ENCODE measurements around the gene SLAMF6. TPM values are rescaled to one million over a fixed set of nuclear protein-coding genes. Genes with fewer than 3 reads are reported as not detected.

The SLAMF6 gene
- total RNA-seq, 2 donors from 2014 or later, result 1.2 to 5.6 TPM

DNA sequence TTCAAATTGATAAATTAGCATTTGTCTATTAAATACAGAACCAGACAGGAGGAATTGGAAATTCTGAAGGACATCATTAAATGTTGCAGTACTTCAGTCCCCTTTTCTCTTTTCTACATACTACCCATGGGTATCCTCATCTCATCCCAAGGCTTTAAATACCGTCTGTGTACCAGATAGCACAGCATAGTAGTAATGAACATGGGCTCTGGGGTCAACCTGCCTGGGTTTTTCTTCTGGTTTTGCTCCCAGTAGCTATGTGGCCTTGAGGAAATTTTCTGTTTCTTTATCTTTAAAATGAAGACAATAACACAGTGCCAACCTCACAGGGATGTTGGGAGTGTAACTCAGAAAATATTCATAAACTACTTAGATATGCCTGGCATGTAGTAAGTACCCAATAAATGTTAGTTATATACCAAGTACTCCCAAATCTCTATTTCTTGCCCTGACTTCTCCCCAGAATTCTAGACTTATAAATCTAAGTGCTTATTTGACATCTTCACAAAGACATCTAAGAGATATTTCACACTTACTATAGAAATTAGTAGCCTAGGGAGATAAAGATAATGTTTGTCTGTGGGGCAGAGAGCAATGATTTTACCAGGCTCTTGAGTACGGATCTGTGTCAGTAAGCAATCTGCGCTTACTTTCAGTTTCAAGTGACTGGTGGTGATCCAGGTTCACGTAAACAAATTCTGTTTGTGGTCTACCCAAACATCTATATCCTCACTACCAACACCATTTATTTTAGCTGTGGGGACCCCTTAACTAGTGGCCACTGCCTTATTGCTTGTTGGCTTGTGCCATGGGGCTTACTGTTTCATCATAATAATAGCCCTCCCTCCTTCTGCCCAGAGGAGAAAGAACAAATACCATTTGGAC, 85.4 kb downstream of the SLAMF6 start:
- H3K4me1 ChIP-seq (ENCODE audit: control insufficient read depth in 1 of 2, low read depth in 2 of 2), result no peaks in the 10 kb centered on the region
- TF ChIP-seq, protein P1, sequence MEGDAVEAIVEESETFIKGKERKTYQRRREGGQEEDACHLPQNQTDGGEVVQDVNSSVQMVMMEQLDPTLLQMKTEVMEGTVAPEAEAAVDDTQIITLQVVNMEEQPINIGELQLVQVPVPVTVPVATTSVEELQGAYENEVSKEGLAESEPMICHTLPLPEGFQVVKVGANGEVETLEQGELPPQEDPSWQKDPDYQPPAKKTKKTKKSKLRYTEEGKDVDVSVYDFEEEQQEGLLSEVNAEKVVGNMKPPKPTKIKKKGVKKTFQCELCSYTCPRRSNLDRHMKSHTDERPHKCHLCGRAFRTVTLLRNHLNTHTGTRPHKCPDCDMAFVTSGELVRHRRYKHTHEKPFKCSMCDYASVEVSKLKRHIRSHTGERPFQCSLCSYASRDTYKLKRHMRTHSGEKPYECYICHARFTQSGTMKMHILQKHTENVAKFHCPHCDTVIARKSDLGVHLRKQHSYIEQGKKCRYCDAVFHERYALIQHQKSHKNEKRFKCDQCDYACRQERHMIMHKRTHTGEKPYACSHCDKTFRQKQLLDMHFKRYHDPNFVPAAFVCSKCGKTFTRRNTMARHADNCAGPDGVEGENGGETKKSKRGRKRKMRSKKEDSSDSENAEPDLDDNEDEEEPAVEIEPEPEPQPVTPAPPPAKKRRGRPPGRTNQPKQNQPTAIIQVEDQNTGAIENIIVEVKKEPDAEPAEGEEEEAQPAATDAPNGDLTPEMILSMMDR (IDR thresholded peaks at IDR 0.05), result no peak
- H3K27me3 ChIP-seq (replicated peaks; ENCODE audit: insufficient read depth), result no peaks in the 10 kb centered on the region
- H3K4me3 ChIP-seq, result no peak overlapping the region
- no peaks in the 10 kb centered on the region for H3K36me3 ChIP-seq
- no peak for ATAC-seq (ENCODE audit: insufficient number of reproducible peaks, low FRiP score, low read depth)
- H3K27ac ChIP-seq, result no peak overlapping the region
- no peak for DNase-seq (ENCODE audit: low spot score)
- no peaks in the 10 kb centered on the region for H3K9me3 ChIP-seq

DNA sequence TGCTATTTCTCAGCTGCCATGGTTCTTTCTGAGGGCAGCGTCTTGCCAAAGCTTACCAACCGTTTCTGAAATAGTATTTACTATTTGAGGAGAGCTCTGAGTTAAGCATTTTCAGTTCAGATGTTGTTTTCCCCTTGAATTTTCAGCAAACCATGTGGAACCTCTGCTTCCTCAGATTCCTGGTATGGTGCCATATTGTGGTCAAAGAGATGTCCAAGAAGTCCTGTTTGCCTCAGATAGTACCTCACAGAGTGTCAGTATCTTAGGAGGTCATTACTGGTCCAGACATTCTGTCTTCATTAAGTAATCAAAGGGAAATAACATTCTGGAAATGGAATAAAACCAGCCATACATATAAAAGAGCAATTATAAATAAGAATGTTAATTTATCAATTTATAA, 86.1 kb downstream of the SLAMF6 start:
- Histone ChIP-seq H3K36me3 (no peaks in the 10 kb centered on the region), H3K9me3 (no peaks in the 10 kb centered on the region), H3K27me3 (replicated peaks; ENCODE audit: insufficient read depth) (no peaks in the 10 kb centered on the region), H3K4me3 (no peak overlapping the region), H3K27ac (no peak overlapping the region), H3K4me1 (ENCODE audit: control insufficient read depth in 1 of 2, low read depth in 2 of 2) (no peaks in the 10 kb centered on the region)
- ATAC-seq (ENCODE audit: insufficient number of reproducible peaks, low FRiP score, low read depth), result no peak
- DNase-seq (ENCODE audit: low spot score), result no peak
- TF ChIP-seq, protein P1 (IDR thresholded peaks at IDR 0.05), result no peak

Other genes starting within 250 kb of the SLAMF6 start
- gene PEX19, start 238.1 kb downstream of the SLAMF6 start, total RNA-seq, result 10 to 100 TPM; 42.8 to 45.4 TPM
- 100 to 1,000 TPM; 114 to 162 TPM for gene COPA, start 180.0 kb downstream of the SLAMF6 start, total RNA-seq
- gene NCSTN, start 179.9 kb downstream of the SLAMF6 start, total RNA-seq, result 10 to 100 TPM; 49.4 to 67.1 TPM
- under 1 TPM in 1 of 2 donors, not detected in 1; 0.14 TPM for gene NHLH1, start 156.2 kb downstream of the SLAMF6 start, total RNA-seq
- 1 to 10 TPM in 1 of 2 donors, under 1 TPM in 1; 0.27 to 1.3 TPM for gene VANGL2, start 122.7 kb downstream of the SLAMF6 start, total RNA-seq
- gene CD84, start 56.2 kb upstream of the SLAMF6 start, total RNA-seq, result 10 to 100 TPM; 11.6 to 12.7 TPM
- 1 to 10 TPM; 1.8 to 2.3 TPM for gene SLAMF1, start 123.8 kb upstream of the SLAMF6 start, total RNA-seq
- 1 to 10 TPM; 9.0 to 9.9 TPM for gene CD48, start 188.6 kb upstream of the SLAMF6 start, total RNA-seq
- gene SLAMF7, start 216.0 kb upstream of the SLAMF6 start, total RNA-seq, result 1 to 10 TPM in 1 of 2 donors, under 1 TPM in 1; 0.71 to 2.7 TPM